AG04450 (cell line): ENCODE data around the gene KIF5A. TPM values are rescaled to one million over a fixed set of nuclear protein-coding genes. Genes with fewer than 3 reads are reported as not detected.
"Not testable (repeated sequence)": the region's sequence is repeated elsewhere in the genome, so short reads cannot be mapped to it uniquely, and the experiment has no call there.

Experiments used
- CTCF ChIA-PET: fragments of 300-600, 350-600 bp; formaldehyde crosslinking; extraction: SDS; loops from one replicate; lab custom pipeline; 2022; ENCODE audit warnings: antibody characterized with exemption, inconsistent platforms; lab: Charles Lee
- POLR2A ChIA-PET: fragments of 350-600 bp; formaldehyde crosslinking; extraction: SDS; loops from one replicate; lab custom pipeline; 2021; ENCODE audit warnings: antibody characterized with exemption, inconsistent platforms; lab: Yijun Ruan, JAX
- DNase-seq: peaks from one replicate; pipeline ENCODE4 v3.0.0-alpha.2; 2011; ENCODE audit warnings: low read depth, low spot score
- H3K27ac ChIP-seq: one replicate; pipeline ENCODE4 v1.5.1; 2012; ENCODE audit warnings: low read depth, low read length, control low read depth
- H3K27me3 ChIP-seq: one replicate; pipeline ENCODE4 v1.6.0; 2012; ENCODE audit warnings: low read length; ENCODE audit not compliant: control insufficient read depth, insufficient read depth
- H3K4me3 ChIP-seq: 2 replicates; pipeline ENCODE4 v1.5.1; 2011; ENCODE audit warnings: mild to moderate bottlenecking, low read depth, low read length, control low read depth
- H3K9me3 ChIP-seq: 2 replicates; pipeline ENCODE4 v1.5.1; 2012; ENCODE audit warnings: low read length; ENCODE audit not compliant: control insufficient read depth, insufficient read depth
- CTCF ChIP-seq: IDR thresholded peaks from 2 replicates; pipeline ENCODE4 v1.5.1; 2011; ENCODE audit warnings: low read depth, low read length, control low read depth, inconsistent platforms
- polyA minus RNA-seq: library from RNA; depleted of rRNA, polyadenylated mRNA; stranded (reverse); fragments of >200 nt; gene quantifications from 2 replicates; pipeline ENCODE4 v1.2.3, GENCODE V29; 2011; rRNA and poly(A)+ RNA removed
- polyA plus RNA-seq: library from polyadenylated mRNA; depleted of rRNA; stranded (reverse); fragments of >200 nt; gene quantifications from 2 replicates; pipeline ENCODE4 v1.2.3, GENCODE V29; 2011; rRNA removed

Gene KIF5A
- polyA plus RNA-seq = 0.38 and 0.45 TPM in 2 replicates
- polyA minus RNA-seq = 0.52 and 0.97 TPM in 2 replicates

- ChIA-PET CTCF (no interaction called here), POLR2A (no interaction called here)
- Histone ChIP-seq H3K4me3 (peak within 1 kb of the TSS; percentile 49), H3K27ac (no peak within 1 kb of the TSS), H3K9me3 (peaks cover 4% of the 10 kb centered on the region; the same call in 1 of the 2 replicates), H3K27me3 (peaks cover 45% of the 10 kb centered on the region)
- no peak for DNase-seq
- no peak for TF ChIP-seq CTCF
Measured at GRCh38 chr12:57549909-57550640, at the start of gene KIF5A. Gene KIF5A (plus strand): TSS chr12:57550044. CDS start chr12:57550272, 228 bp downstream.

GRCh38 chr12:57500213-57500612 lies 49.6 kb upstream of the KIF5A start:
- ChIA-PET POLR2A (no interaction called here), CTCF (no interaction called here)
- H3K27ac ChIP-seq = no peak overlapping the region
- no peaks in the 10 kb centered on the region for H3K27me3 ChIP-seq
- no peak for DNase-seq
- no peaks in the 10 kb centered on the region; the same call in 1 of the 2 replicates for H3K9me3 ChIP-seq
- H3K4me3 ChIP-seq = no peak overlapping the region
- TF ChIP-seq CTCF = no peak

- H3K27ac ChIP-seq, H3K4me3 ChIP-seq, DNase-seq, CTCF ChIA-PET, H3K27me3 ChIP-seq, H3K9me3 ChIP-seq: not testable (repeated sequence)
- POLR2A ChIA-PET = interaction anchor here (0.7 kb wide), 1 partner anchor 44 kb away, joined by 6 read pairs; no protein-coding TSS in a partner anchor
Measured at GRCh38 chr12:57502311-57502969, 47.4 kb upstream of the KIF5A start.

GRCh38 chr12:57506541-57506940 lies 43.3 kb upstream of the KIF5A start:
- POLR2A ChIA-PET = interaction anchor here (0.7 kb wide), 1 partner anchor 10 kb away, joined by 4 read pairs; no protein-coding TSS in a partner anchor

GRCh38 chr12:57507796-57508195 lies 42.0 kb upstream of the KIF5A start:
- H3K27ac ChIP-seq, H3K9me3 ChIP-seq, H3K27me3 ChIP-seq, DNase-seq, POLR2A ChIA-PET, CTCF ChIA-PET, H3K4me3 ChIP-seq: not testable (repeated sequence)

More at GRCh38 chr12:57506541-57506940, 43.3 kb upstream of the KIF5A start:
- not testable (repeated sequence) for H3K27ac ChIP-seq, H3K4me3 ChIP-seq, H3K9me3 ChIP-seq, H3K27me3 ChIP-seq, DNase-seq
- CTCF ChIA-PET = interaction anchor here (0.5 kb wide), 1 partner anchor 263 kb away, joined by 8 read pairs; no protein-coding TSS in a partner anchor

- CTCF ChIA-PET = no interaction called here
- Histone ChIP-seq H3K27ac (no peak overlapping the region), H3K27me3 (no peaks in the 10 kb centered on the region), H3K9me3 (no peaks in the 10 kb centered on the region), H3K4me3 (no peak overlapping the region)
- TF ChIP-seq CTCF = no peak
- POLR2A ChIA-PET = no interaction called here
- DNase-seq = no peak
Measured at GRCh38 chr12:57511161-57511560, 38.7 kb upstream of the KIF5A start.
